B cell (primary cell): ENCODE data around the gene C4orf17.

Source experiments
- EZH2 ChIP-seq: IDR thresholded peaks from 2 replicates; pipeline ENCODE4 v1.6.1; 2012; ENCODE audit warnings: borderline replicate concordance, low read depth, mild to moderate bottlenecking, moderate library complexity, low read length; ENCODE audit not compliant: insufficient read depth, poor library complexity, severe bottlenecking
- TF ChIP-seq, protein P1 (sequence below): fragments of 200-600 bp; IDR thresholded peaks from one replicate; pipeline ENCODE4 v1.8.0; 2022; ENCODE audit warnings: antibody characterized with exemption, mild to moderate bottlenecking

DNA sequence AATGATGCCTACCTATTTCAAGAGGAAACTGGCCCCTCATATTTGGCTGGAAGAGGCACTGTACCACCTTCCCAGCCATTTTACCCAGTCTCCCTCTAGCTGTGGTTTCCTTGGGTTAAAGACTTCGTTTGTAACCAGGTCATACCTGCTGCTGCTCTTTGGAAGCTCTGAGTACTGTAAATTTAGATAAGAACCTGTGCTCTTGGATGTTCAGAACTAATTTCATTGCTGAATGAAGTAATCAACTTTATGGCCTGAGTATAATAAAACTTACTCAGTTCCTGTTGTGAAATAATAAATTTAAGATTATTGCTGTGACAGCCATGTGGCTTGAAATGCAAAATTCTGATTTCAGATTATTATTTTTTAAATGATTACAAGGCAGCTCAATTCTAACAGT, 76.0 kb downstream of the C4orf17 start:
- TF ChIP-seq, protein P1, sequence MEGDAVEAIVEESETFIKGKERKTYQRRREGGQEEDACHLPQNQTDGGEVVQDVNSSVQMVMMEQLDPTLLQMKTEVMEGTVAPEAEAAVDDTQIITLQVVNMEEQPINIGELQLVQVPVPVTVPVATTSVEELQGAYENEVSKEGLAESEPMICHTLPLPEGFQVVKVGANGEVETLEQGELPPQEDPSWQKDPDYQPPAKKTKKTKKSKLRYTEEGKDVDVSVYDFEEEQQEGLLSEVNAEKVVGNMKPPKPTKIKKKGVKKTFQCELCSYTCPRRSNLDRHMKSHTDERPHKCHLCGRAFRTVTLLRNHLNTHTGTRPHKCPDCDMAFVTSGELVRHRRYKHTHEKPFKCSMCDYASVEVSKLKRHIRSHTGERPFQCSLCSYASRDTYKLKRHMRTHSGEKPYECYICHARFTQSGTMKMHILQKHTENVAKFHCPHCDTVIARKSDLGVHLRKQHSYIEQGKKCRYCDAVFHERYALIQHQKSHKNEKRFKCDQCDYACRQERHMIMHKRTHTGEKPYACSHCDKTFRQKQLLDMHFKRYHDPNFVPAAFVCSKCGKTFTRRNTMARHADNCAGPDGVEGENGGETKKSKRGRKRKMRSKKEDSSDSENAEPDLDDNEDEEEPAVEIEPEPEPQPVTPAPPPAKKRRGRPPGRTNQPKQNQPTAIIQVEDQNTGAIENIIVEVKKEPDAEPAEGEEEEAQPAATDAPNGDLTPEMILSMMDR, result no peak
- TF ChIP-seq EZH2, result no peak
